Measurements from ENCODE around the gene RPLP2. TPM values are rescaled to one million over a fixed set of nuclear protein-coding genes. Genes with fewer than 3 reads are reported as not detected.

Gene RPLP2
- total RNA-seq, 1 experiment from 2014 or later: 1,270 TPM

- no peak overlapping the region for H3K27ac ChIP-seq
- no peaks in the 10 kb centered on the region for H3K9me2 ChIP-seq (ENCODE audit: insufficient read depth)
- H4K20me1 ChIP-seq (ENCODE audit: insufficient read depth): peaks cover 18% of the 10 kb centered on the region
- H3K79me2 ChIP-seq (ENCODE audit: low read depth): peaks cover 31% of the 10 kb centered on the region
- no TSS peak for BruUV-seq (replicated peaks)
- H3K9me3 ChIP-seq (ENCODE audit: insufficient read depth, low read depth): no peaks in the 10 kb centered on the region
- H3K36me3 ChIP-seq (ENCODE audit: low read depth): no peaks in the 10 kb centered on the region
- ChIA-PET CTCF (no interaction called here), POLR2A (ENCODE audit: unreplicated experiment) (interaction anchor here (0.6 kb wide), 1 partner anchor 181 kb away, joined by 3 read pairs; no protein-coding TSS in a partner anchor)
- no peaks in the 10 kb centered on the region for H3K27me3 ChIP-seq (ENCODE audit: insufficient read depth, low read depth)
- no peak overlapping the region for H3K4me3 ChIP-seq
- DNase-seq: no peak
- TF ChIP-seq CTCF (conservative IDR thresholded peaks at IDR 0.05) (no peak), EZH2 (IDR thresholded peaks at IDR 0.05; ENCODE audit: low read depth) (no peak)
- H3K4me1 ChIP-seq (replicated peaks; ENCODE audit: insufficient read depth): peaks cover 19% of the 10 kb centered on the region
- H3F3A ChIP-seq (ENCODE audit: insufficient read depth, low read depth): peaks cover 26% of the 10 kb centered on the region; the same call in 1 of the 2 replicates
- intact Hi-C loops (cut with micrococcal nuclease; ENCODE audit: unreplicated experiment): no loop called here
- no peak overlapping the region for H2AFZ ChIP-seq
- no peak overlapping the region for H3K4me2 ChIP-seq
These were observed 27.6 kb downstream of the RPLP2 start for GRCh38 chr11:837189-837989.

- Histone ChIP-seq H3K4me3 (no peak overlapping the region), H3K36me3 (ENCODE audit: low read depth) (no peaks in the 10 kb centered on the region), H2AFZ (no peak overlapping the region), H3K9me3 (ENCODE audit: insufficient read depth, low read depth) (no peaks in the 10 kb centered on the region), H3F3A (ENCODE audit: insufficient read depth, low read depth) (peaks cover 26% of the 10 kb centered on the region; the same call in 1 of the 2 replicates), H3K4me1 (replicated peaks; ENCODE audit: insufficient read depth) (peaks cover 19% of the 10 kb centered on the region), H3K9me2 (ENCODE audit: insufficient read depth) (no peaks in the 10 kb centered on the region), H3K79me2 (ENCODE audit: low read depth) (peaks cover 31% of the 10 kb centered on the region), H3K4me2 (no peak overlapping the region), H4K20me1 (ENCODE audit: insufficient read depth) (peaks cover 18% of the 10 kb centered on the region), H3K27me3 (ENCODE audit: insufficient read depth, low read depth) (no peaks in the 10 kb centered on the region), H3K27ac (no peak overlapping the region)
- intact Hi-C loops (cut with micrococcal nuclease; ENCODE audit: unreplicated experiment): no loop called here
- TF ChIP-seq EZH2 (IDR thresholded peaks at IDR 0.05; ENCODE audit: low read depth): no peak
- BruUV-seq (replicated peaks): no TSS peak
- ChIA-PET CTCF (no interaction called here), POLR2A (ENCODE audit: unreplicated experiment) (no interaction called here)
- no peak for DNase-seq
These were observed 28.2 kb downstream of the RPLP2 start for GRCh38 chr11:837990-838307.

GRCh38 chr11:838441-839279 is 28.9 kb downstream of the RPLP2 start:
- DNase-seq: no peak
- no TSS peak for BruUV-seq (replicated peaks)
- Histone ChIP-seq H3K9me2 (ENCODE audit: insufficient read depth) (no peaks in the 10 kb centered on the region), H3K4me3 (no peak overlapping the region), H3K4me1 (replicated peaks; ENCODE audit: insufficient read depth) (peaks cover 20% of the 10 kb centered on the region), H3K9me3 (ENCODE audit: insufficient read depth, low read depth) (no peaks in the 10 kb centered on the region), H3K4me2 (no peak overlapping the region), H2AFZ (no peak overlapping the region), H3K79me2 (ENCODE audit: low read depth) (peaks cover 27% of the 10 kb centered on the region), H3K27me3 (ENCODE audit: insufficient read depth, low read depth) (no peaks in the 10 kb centered on the region), H3K27ac (no peak overlapping the region), H3K36me3 (ENCODE audit: low read depth) (no peaks in the 10 kb centered on the region), H4K20me1 (ENCODE audit: insufficient read depth) (peaks cover 18% of the 10 kb centered on the region), H3F3A (ENCODE audit: insufficient read depth, low read depth) (peaks cover 26% of the 10 kb centered on the region; the same call in 1 of the 2 replicates)
- ChIA-PET POLR2A (ENCODE audit: unreplicated experiment) (no interaction called here), CTCF (no interaction called here)
- intact Hi-C loops (cut with micrococcal nuclease; ENCODE audit: unreplicated experiment): no loop called here
- no peak for TF ChIP-seq EZH2 (IDR thresholded peaks at IDR 0.05; ENCODE audit: low read depth)
- TF ChIP-seq CTCF (conservative IDR thresholded peaks at IDR 0.05): no peak
